Fibroblast of gingiva (primary cell): ENCODE measurements around the gene OPCML.

Experiments used
- DNase-seq: peaks from one replicate; pipeline ENCODE4 v3.0.0-alpha.2; 2011; ENCODE audit warnings: low read depth

OPCML gene

DNA sequence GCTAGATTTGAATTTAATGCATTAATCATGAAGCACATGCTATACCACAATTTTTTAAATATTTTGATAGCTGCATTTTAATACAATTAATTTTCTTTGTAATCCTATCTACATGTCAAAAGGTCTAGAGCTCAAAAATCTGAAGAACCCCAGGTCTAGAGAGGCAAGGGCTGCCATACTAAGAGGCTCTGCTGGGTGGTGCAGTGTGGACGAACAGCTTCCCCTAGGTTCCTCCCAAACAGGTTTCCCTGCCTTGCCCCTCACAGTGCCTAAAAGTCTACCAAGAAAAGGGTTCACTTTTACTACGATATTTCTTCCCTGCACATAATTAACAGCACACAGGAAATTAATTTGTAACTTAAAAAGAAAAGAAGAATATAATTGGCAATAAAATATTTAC is 681.1 kb downstream of the OPCML start:
- no peak for DNase-seq

DNA sequence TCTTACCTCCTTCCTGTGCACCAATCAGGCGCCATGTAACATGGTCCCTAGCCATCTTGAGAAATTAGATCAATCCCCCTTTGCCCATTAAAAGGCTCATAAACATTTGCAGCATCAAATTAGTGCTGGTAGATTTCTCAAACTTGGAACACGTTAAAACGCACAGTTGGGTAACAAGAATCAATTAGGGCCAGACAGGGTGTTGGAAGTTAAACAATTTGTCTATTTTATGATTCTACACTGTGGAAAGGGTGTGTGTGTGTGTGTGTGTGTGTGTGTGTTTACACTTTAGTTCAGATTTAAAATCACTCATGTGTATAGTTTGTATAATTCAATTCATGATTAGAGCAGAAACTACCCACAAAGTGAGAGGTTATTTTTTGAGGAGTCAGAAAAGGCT is 682.0 kb downstream of the OPCML start:
- no peak for DNase-seq

DNA sequence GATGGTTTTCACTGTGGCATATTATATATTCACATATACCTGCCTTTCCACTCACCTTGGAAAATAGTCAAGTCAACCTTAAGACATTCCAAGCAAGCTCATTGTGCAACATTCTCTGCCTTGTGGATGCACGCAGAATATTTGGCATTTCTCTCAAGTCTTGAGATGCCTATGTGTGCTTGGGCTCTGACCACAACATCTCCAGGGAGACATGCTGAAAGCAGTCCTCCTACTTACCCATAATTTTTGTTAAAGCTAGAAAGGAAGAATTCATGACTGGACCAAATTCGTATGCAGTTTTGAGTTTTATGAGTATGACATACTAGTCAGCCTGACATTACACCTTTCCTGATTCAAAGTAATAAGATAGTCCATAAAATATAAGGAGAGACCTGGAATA is 684.0 kb downstream of the OPCML start:
- DNase-seq, result no peak

DNA sequence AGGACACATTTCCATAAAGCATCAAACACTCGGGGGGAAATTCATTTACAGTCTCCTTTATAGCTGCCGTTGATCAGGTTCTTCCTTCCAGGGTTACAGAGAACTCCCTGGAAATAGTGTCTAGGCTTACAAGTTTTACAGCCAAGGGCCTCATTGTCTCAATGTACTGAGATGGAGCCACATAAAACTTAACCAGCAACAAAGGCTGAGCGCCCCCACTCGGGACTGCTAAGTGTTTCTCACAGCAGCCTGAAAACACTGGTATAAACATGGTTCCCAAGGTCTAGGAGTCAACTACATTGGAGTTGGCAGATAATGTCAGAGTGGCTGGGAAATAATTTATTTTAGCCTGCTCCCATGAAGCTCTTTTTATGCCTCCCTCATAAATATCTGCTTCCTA is 686.2 kb downstream of the OPCML start:
- no peak for DNase-seq

DNA sequence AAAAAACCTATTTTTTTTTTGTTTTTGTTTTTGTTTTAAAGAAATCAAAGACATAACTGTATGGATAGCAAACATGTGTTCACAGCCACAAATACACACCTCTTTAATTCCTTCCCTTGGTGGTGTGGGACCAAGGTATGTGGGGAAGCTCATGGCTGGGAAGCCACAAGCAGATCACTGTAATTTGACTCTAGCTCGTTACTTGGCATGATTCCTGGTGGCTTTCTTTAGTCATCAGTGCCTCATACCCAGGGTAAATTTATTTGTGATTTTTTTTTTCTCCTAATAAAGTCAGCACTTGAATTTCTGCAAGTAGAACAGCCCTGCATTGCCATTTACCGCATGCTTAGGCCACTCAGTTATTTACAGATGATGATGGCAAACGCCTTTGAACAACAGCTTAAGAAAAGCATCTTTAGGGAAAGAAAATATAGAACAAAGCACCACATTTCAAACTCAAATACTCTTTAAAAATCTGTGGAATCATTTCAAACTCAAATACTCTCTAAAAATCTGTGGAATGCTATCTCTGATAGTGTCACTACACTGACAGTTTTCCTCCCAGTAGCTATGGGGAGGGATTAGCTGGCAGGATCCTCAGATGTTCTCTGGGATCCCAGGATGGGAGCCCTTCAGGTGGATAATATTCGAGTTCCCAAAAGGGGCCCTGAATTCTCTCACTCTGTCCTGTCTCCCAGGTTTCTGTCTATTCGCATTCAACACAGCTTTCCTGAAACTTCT is 687.2 kb downstream of the OPCML start:
- no peak for DNase-seq

DNA sequence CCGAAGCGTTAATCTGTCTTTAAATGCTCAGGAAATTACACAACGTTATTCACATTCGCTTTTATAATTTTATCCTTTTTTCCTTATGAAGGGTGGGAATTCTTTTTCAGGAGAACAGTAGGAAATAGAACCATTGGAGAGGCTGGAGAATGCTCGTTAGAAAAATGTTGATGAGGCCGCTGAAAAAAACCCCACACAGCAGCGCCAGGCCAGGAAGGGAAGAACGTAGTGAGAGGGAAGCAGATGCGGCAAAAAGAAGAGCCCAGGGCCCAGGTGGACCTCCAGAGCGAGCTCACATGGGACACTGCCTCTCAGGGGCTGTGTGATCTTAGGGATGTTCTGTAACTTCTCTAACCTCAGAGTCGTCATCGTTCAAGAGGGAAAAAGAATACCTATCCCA is 691.6 kb downstream of the OPCML start:
- DNase-seq, result no peak

DNA sequence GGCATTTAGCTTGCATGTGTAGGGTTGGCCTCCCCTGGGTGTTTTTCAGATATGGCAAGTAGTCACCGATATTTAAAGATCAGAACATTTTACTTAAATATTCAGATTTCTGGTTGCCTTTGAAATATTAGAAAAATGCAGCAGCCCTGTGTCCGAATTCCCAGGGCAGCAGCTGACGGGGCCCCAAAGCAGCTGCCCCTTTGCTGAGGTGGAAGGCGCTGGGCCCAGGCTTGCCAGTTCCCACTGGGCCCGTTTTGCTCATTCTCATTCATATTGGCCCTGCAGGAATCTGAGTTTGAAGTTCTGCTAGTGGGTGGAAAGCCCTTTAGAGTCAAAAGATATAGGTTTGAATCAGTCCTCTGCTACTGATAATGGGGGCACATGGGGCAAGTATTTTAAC is 692.1 kb downstream of the OPCML start:
- DNase-seq, result no peak

DNA sequence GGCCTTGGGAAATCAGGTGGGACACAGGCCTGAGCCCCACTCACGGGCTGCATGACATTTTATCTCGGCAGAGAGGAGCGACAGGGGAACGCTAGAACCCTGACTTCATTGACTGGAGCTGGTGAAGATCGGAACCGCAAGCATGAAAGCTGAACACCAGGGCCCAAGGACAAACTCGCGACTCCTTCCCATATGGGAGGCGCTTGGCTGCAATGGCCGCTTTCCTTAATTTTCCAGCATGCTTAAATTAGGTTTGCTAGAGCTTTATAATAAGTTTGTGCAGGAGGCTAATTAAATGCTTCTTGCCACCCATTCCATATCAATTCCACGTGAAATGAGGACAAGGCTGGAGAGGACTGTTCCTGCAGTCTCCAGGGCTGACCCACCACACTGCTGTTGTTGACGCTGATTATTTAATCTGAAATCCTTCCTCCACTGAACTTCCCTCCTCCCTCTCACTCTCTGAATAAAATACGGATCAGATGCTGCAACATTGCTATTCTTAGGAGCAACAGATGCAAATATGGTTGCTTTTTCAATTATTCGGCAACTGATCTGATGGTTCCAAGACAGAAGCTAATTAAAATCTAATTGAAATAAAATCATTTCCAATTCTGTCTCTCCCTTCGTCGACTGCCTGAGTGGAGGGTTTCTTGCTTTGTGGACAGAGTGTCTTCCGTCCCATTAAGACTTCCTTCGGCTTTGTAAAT is 692.9 kb downstream of the OPCML start:
- DNase-seq, result no peak

DNA sequence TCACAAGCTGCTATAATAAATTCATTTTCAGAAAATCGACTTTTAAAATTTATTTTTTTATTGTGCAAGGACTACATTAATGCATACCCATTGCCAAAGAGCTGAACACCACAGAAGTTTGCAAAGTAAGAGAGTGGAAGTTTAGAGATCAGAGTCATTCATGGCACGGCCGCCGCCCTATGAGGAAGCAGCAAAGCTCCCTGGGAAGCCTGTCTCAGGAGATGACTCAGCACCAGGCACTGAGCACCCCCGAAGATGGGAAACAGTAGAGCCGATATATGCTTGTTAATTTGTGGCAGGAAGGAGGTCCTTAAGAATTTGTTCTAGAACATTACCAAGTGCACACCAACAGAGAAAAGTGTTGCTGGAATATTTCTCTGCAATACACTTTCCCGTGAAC is 693.7 kb downstream of the OPCML start:
- DNase-seq, result no peak

DNA sequence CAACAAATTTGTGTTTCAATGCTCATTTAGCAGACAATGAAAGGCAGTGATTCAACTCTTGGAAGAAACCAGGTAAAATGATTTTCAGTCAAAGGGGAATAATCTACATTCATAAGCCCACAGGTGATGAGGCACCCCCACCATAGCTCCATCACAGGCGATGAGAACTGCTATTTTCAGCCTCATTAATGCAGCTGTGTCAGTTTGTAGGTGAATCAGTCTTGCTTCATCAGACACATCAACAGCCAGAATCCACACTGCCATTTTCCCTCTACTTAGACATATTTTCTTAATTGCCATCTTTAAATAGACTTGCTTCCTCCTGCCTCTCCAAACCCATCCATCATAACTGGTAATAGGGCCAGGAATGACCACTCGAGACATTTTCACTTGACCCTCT is 701.0 kb downstream of the OPCML start:
- no peak for DNase-seq

DNA sequence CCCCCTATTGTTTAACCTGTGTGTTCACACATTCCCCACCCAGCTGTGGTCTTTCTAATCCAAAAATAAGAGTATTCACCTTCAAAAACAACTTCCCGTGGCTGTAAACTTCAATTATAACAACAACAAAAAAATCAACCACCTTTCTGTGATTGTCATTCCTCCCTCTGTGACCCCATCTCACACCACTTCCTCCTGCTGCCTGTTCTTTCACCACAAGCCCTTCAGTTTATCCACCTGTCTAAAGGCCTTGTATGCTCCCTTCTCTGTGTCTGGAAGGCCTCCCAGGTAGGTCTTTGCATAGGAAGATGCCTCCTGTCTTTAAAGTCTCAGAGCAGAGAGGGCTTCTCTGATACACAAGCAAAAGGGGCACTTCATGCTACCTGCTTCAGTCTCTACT is 707.7 kb downstream of the OPCML start:
- no peak for DNase-seq

DNA sequence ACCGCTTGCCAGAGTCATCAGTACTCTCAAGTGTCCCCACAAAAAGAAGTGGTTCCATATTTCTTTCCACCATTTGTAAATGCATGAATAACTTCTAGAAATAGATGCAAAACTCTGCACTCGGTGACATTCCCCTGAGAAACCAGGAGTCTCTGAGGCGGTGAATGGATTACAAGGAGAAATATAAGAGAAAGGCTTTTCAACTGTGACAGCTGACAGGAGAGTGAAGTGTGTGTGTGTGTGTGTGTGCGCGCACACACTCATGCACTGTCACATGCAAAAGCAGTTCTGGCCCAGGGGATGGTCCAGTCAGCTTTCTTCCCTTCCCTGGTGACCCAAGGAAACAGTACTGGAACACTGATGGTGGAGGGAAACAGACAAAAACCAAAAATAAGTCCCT is 710.0 kb downstream of the OPCML start:
- no peak for DNase-seq

DNA sequence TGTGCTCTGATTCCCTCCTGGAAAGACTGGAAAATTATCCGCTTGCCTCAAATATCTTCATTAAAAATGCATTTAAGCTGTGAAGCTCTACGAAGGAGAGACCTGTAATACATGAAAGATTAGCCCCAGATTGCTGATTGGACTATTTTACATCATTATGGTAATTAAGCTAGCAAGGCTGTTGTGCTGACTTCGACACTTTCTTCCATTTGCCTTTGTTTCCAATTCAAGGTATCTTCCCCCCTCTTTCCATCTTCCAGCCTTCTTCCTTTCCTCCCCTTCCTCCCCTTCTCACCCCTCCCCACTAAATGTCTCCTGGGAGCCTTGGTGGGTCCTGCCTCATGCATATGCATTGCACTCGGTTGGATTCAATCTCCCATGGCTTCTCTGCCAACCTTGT is 710.8 kb downstream of the OPCML start:
- DNase-seq, result no peak

DNA sequence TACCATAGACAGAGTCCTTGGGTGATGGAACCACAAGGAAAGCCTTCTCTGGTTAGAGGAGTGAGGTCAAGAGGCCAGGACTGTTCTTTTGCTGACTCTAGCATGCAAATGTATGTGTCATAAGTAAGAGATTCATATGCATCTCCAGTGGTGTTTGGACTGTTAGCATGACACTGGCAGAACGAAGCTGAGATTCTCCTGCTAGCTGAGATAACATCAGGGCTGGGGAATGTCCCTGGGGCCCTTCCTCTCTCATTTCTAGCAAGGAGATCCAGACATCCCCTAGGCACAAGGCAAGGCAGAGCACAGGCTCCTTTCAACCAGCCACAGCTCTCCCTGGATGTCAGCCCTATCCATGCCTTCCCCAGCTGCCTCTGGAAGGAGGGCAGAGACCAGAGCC is 711.3 kb downstream of the OPCML start:
- no peak for DNase-seq

DNA sequence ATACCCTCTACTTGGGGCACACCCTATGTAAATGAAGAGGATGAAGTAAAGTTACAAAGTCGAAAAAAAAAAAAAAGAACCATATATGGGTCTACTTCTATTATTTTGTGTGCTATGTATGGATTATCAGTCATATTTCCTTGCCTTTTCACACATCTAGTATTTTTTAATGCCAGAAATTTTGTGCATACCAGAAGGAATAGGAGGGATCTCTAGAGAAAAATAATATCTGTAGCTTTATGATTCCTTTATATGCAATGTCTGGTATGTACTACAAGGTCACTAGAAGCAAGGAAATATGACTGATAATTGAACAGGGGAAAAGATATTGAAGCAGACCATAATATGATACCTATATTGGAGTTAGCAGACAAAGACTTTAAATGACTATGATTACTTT is 713.4 kb downstream of the OPCML start:
- no peak for DNase-seq

DNA sequence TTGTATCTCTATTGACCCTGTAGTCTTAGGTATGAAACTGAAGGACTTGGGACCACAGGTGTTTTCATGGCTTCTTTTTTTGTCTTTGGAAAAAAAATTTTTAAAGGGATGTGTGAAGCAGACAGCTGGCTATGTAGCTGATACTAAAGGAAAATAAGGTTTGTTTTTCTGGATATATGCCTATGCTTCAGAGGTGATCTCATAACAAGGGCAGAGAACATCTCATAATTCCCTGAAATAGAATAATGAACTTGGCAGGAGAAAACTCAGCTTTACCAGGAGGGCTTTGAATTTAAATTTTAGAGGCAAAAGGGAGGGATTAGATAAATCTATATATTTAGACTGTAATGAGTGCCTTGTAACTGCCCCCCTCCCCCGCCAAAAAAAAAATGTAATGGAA is 714.9 kb downstream of the OPCML start:
- no peak for DNase-seq

DNA sequence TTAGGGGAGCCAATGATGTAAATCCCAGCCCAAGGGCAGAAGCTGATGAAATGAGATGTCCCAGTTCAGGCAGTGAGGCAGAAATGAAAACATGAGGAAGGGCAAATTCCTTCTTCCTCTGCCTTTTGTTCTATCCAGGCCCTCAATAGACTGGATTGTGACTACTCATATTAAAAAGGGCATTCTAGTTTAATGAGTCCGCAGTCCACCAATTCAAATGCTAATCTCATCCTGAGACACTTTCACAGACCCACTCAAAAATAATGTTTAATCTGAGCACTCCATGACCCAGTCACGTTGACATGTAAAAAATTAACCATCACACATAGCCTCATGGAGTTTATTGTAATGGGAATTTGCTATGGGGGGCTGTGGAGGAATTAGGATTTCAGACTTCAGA is 717.9 kb downstream of the OPCML start:
- no peak for DNase-seq

DNA sequence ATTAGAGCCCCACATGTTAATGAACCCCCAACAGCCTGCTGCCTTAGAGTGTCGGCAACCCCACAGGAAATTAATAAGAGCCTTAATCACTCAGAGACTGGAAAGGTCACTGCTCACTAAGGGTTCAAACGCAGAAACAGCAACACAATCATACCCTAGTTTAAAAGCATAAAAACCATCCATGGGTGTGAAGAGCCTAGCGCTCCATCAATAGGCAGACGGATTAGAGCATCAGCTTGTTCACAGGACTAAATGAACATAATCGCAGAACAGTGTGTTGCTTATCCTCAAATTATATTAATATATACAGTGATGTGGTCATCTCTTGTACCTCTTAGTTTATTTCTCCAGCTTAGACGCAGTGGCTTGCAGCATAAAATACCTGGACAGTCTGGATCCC is 720.7 kb downstream of the OPCML start:
- no peak for DNase-seq

DNA sequence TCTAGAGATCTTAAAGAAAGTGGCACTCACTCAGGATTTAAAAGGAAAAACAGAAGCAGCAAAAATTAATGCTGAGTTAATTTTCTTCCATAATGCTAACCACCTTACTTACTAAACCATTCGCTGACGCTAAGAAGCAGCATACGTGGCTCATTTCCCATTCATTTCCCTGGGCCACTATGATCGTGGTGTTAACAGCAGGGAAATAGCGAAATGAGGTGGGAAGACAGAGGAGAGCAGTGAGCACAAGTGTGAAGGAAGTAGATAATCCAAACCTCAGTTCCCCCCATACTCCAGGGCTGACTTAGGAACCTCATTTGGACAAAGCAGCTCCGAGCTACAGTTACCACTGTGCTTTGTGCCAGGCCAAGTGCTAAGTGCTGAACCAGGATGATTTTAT is 723.2 kb downstream of the OPCML start:
- no peak for DNase-seq

DNA sequence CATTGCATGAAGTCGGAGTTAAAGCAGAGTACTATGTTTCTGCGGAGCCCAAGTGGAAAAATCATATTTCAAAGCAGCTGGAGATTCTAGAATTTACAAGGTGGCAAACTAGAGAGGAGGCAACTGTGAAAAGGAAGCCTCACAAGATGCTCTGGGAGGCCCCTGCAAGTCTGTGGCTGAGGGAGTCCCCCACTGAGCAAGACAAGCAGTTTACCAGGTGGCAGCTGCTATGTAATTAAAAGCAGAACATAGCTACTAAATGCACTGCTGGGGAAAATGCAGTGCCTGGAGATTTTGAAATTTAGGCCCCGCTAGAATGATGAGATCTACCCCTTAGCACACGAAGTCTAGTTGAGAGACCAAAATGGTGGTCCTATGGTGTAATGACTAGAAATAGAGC is 728.0 kb downstream of the OPCML start:
- no peak for DNase-seq

DNA sequence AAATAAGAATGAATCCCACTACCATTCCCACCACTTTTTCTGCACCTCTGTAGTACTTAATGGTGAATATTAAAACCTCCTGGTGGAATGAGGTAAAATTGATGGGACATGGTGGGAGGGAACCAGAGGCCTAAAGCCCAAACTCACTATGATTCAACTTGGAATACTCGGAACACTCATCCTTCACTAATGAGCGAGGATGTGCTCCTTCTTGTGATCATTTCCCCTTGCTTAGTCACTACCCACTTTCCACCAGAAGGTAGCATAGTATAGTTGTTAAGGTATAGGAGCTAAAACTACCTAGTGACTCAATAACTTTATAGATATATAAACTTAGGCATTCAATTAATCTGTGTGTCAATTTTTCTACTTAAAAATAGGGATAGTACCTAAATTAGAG is 728.9 kb downstream of the OPCML start:
- DNase-seq, result no peak

DNA sequence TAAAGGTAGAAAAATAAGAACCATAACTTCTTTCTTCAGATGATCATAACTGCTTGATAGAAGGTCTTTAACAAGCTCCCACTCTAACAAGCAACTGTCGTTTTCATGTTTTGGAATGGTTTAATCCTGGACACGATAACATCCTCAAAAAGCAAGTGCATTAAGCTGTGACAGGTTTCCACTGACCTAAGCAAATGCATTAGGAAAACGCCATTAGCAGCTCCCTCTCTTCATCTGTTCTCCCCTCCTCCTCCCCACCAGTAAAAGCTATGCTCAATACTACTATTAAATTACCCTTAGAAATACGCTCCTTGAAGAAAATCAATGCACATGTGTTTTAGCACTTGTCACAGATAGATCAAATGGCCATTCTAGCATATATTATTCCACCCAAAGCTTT is 729.4 kb downstream of the OPCML start:
- DNase-seq, result no peak

DNA sequence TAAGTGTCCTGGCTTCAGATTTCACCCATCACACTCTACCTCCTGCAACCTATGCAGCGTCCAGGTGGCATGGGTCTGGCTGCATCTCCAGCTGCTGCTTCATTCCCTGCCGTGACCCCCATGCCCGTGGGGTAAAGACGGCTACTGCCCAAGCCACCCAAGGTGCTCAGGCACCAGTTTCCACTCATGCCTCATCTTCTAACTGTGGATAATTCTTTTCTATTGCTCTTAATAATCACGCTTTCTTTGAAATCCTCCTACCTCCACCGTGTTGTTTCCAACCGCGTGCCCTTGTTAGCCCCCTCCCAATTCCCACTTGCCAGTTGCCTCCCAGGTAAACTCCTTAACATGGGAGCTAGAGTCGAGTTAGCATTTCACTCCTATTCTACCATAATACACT is 738.5 kb downstream of the OPCML start:
- DNase-seq, result no peak
